IPS-NIHi7 (cell line): ENCODE measurements around the gene TMEM125.

ENCODE experiments used
- DNase-seq: peaks from one replicate; pipeline ENCODE4 v3.0.0; 2012; ENCODE audit warnings: mixed read lengths; ENCODE audit errors: extremely low spot score

Gene TMEM125

GRCh38 chr1:43247256-43247921, 22.4 kb upstream of the TMEM125 start:
- DNase-seq: no peak

GRCh38 chr1:43250351-43250761, 19.4 kb upstream of the TMEM125 start:
- no peak for DNase-seq

GRCh38 chr1:43251024-43251423, 18.8 kb upstream of the TMEM125 start:
- no peak for DNase-seq

GRCh38 chr1:43252225-43252624, 17.6 kb upstream of the TMEM125 start:
- no peak for DNase-seq

- DNase-seq: no peak
Measured at GRCh38 chr1:43253173-43253572, 16.6 kb upstream of the TMEM125 start.

- DNase-seq: no peak
Measured at GRCh38 chr1:43253876-43254275, 15.9 kb upstream of the TMEM125 start.

- DNase-seq: no peak
Measured at GRCh38 chr1:43255438-43256210, 14.2 kb upstream of the TMEM125 start.

- no peak for DNase-seq
Measured at GRCh38 chr1:43256675-43257570, 12.9 kb upstream of the TMEM125 start.

- no peak for DNase-seq
Measured at GRCh38 chr1:43258370-43258769, 11.4 kb upstream of the TMEM125 start.

GRCh38 chr1:43265431-43265830, 4.4 kb upstream of the TMEM125 start:
- DNase-seq: no peak

GRCh38 chr1:43266881-43267280, 2.9 kb upstream of the TMEM125 start:
- no peak for DNase-seq

- DNase-seq: no peak
Measured at GRCh38 chr1:43267291-43267805, 2.4 kb upstream of the TMEM125 start.

- no peak for DNase-seq
Measured at GRCh38 chr1:43267818-43268425, 1.9 kb upstream of the TMEM125 start.

- DNase-seq: peak; percentile 99
Measured at GRCh38 chr1:43270421-43271095, 775 bp downstream of the TMEM125 start.

- peak; percentile 58 for DNase-seq
Measured at GRCh38 chr1:43271186-43272118, 1.7 kb downstream of the TMEM125 start.

- DNase-seq: no peak
Measured at GRCh38 chr1:43272161-43272560, 2.4 kb downstream of the TMEM125 start.

- no peak for DNase-seq
Measured at GRCh38 chr1:43272576-43273571, 3.1 kb downstream of the TMEM125 start.

- no peak for DNase-seq
Measured at GRCh38 chr1:43273708-43274107, 3.9 kb downstream of the TMEM125 start.
